ENCODE data around the gene ATP2B3. TPM values are rescaled to one million over a fixed set of nuclear protein-coding genes. Genes with fewer than 3 reads are reported as not detected.

ATP2B3 gene
- total RNA-seq, 1 experiment from 2014 or later = 0.21 TPM

DNA sequence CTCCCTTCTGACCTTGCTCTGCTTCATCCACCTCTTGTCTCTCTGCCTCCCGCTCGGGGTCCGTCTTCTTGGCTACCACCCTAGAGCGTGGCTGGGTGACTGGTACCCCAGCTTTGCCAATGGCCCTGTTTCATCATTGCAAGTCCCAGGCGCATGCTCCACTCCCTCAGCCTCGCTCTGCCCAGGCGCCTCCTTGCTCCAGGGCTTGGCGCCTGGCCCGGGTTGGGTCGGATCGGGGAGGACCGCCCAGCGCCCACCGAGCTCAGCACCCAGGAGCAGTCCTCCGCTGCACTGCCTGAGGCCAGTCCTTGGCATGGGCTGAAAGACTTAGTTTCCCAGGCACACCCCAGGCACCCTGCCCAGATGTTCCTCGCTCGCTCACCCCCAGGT, 22.1 kb upstream of the ATP2B3 start:
- no TSS peak for BruUV-seq (replicated peaks)
- TF ChIP-seq, protein P1, sequence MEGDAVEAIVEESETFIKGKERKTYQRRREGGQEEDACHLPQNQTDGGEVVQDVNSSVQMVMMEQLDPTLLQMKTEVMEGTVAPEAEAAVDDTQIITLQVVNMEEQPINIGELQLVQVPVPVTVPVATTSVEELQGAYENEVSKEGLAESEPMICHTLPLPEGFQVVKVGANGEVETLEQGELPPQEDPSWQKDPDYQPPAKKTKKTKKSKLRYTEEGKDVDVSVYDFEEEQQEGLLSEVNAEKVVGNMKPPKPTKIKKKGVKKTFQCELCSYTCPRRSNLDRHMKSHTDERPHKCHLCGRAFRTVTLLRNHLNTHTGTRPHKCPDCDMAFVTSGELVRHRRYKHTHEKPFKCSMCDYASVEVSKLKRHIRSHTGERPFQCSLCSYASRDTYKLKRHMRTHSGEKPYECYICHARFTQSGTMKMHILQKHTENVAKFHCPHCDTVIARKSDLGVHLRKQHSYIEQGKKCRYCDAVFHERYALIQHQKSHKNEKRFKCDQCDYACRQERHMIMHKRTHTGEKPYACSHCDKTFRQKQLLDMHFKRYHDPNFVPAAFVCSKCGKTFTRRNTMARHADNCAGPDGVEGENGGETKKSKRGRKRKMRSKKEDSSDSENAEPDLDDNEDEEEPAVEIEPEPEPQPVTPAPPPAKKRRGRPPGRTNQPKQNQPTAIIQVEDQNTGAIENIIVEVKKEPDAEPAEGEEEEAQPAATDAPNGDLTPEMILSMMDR (IDR thresholded peaks at IDR 0.05) = no peak
- no peak for TF ChIP-seq POLR2AphosphoS5 (IDR thresholded peaks at IDR 0.05; ENCODE audit: low read depth, low read length)
- TF ChIP-seq, protein P2, sequence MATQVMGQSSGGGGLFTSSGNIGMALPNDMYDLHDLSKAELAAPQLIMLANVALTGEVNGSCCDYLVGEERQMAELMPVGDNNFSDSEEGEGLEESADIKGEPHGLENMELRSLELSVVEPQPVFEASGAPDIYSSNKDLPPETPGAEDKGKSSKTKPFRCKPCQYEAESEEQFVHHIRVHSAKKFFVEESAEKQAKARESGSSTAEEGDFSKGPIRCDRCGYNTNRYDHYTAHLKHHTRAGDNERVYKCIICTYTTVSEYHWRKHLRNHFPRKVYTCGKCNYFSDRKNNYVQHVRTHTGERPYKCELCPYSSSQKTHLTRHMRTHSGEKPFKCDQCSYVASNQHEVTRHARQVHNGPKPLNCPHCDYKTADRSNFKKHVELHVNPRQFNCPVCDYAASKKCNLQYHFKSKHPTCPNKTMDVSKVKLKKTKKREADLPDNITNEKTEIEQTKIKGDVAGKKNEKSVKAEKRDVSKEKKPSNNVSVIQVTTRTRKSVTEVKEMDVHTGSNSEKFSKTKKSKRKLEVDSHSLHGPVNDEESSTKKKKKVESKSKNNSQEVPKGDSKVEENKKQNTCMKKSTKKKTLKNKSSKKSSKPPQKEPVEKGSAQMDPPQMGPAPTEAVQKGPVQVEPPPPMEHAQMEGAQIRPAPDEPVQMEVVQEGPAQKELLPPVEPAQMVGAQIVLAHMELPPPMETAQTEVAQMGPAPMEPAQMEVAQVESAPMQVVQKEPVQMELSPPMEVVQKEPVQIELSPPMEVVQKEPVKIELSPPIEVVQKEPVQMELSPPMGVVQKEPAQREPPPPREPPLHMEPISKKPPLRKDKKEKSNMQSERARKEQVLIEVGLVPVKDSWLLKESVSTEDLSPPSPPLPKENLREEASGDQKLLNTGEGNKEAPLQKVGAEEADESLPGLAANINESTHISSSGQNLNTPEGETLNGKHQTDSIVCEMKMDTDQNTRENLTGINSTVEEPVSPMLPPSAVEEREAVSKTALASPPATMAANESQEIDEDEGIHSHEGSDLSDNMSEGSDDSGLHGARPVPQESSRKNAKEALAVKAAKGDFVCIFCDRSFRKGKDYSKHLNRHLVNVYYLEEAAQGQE (IDR thresholded peaks at IDR 0.05; ENCODE audit: insufficient read depth in 1 of 2, low read depth in 2 of 2, low read length in 1 of 2) = no peak
- no peak for TF ChIP-seq TCF7L2 (IDR thresholded peaks at IDR 0.05; ENCODE audit: low read depth, low read length)
- no peak for TF ChIP-seq SIN3A (IDR thresholded peaks at IDR 0.05; ENCODE audit: borderline replicate concordance, insufficient read depth, low read depth, low read length)
- intact Hi-C loops (cut with micrococcal nuclease; ENCODE audit: unreplicated experiment) = no loop called here
- Histone ChIP-seq H3K36me3 (ENCODE audit: control insufficient read depth, insufficient read depth, low read length) (no peaks in the 10 kb centered on the region), H3K4me1 (ENCODE audit: control insufficient read depth, insufficient read depth, low read length) (peaks cover 13% of the 10 kb centered on the region), H3K4me3 (ENCODE audit: low read depth in 2 of 2, low read length in 2 of 2) (peak overlapping the region; percentile 22 to 39), H3K27ac (ENCODE audit: low read length) (no peak overlapping the region), H3K27me3 (ENCODE audit: control insufficient read depth, insufficient read depth, low read length) (no peaks in the 10 kb centered on the region), H3K9me3 (ENCODE audit: control insufficient read depth, insufficient read depth, low read depth, low read length) (no peaks in the 10 kb centered on the region)
- in situ Hi-C loops (cut with HindIII; ENCODE audit: low pct_unique_long_range_greater_than_20kb, low sequenced_read_pairs) = no loop called here
- ChIA-PET POLR2A (no interaction called here), CTCF (no interaction called here)
- ATAC-seq = no peak
- no peak for DNase-seq (ENCODE audit: low read depth, low spot score)

DNA sequence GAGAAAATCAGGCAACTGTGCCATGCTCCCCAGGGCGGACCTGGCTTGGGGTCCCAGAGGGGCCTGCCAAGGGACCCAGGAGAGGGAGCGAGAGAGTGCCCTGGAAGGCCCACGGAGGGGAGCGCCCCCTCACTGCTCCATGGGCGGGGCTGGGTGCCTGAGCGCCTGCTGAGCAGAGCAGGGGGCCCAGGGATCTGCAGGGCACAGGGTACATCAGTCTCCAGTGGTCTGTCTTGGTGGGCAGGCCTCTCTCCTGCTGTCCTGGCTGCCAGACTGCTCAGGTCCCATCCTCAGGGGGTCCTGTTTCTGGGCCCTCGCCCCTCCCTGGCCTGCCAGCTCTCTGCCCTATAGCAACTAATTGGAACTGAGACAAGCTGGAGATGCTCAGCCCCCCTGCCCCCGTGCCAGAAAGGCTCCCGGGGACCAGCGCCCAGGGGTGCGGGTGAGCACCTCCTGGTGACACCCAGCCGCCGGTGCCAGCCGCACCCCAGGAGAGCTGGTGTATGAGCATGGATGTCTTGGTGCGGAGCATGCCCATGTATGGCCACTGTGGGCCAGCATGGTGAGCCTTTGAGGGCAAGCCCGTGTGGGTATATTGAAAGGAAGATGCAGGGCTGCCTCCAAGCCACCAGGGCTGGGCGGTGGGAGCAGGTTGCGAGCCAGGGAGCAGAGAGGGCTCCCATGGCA, 21.4 kb upstream of the ATP2B3 start:
- H3K4me1 ChIP-seq (ENCODE audit: control insufficient read depth, insufficient read depth, low read length) = peaks cover 7% of the 10 kb centered on the region
- ATAC-seq = 0 out of 2 replicates have a peak, but pooled peaks have one; percentile 6
- H3K27me3 ChIP-seq (ENCODE audit: control insufficient read depth, insufficient read depth, low read length) = no peaks in the 10 kb centered on the region
- H3K9me3 ChIP-seq (ENCODE audit: control insufficient read depth, insufficient read depth, low read depth, low read length) = no peaks in the 10 kb centered on the region
- POLR2A ChIA-PET = no interaction called here
- H3K36me3 ChIP-seq (ENCODE audit: control insufficient read depth, insufficient read depth, low read length) = no peaks in the 10 kb centered on the region
- DNase-seq (ENCODE audit: low read depth, low spot score) = no peak
- no peak overlapping the region for H3K27ac ChIP-seq (ENCODE audit: low read length)
- CTCF ChIA-PET = interaction anchor here (0.7 kb wide), 1 partner anchor 594 kb away, joined by 3 read pairs; no protein-coding TSS in a partner anchor
- peak overlapping the region in 1 of 2 experiments; percentile 7; a peak in 2 of 4 replicates for H3K4me3 ChIP-seq (ENCODE audit: low read depth in 2 of 2, low read length in 2 of 2)
- in situ Hi-C loops (cut with HindIII; ENCODE audit: low pct_unique_long_range_greater_than_20kb, low sequenced_read_pairs) (no loop called here), intact Hi-C loops (cut with micrococcal nuclease; ENCODE audit: unreplicated experiment) (no loop called here)
- TF ChIP-seq, protein P1 (IDR thresholded peaks at IDR 0.05) = no peak
- no peak for TF ChIP-seq POLR2AphosphoS5 (IDR thresholded peaks at IDR 0.05; ENCODE audit: low read depth, low read length)
- TF ChIP-seq, protein P2 (IDR thresholded peaks at IDR 0.05; ENCODE audit: insufficient read depth in 1 of 2, low read depth in 2 of 2, low read length in 1 of 2) = no peak
- TF ChIP-seq TCF7L2 (IDR thresholded peaks at IDR 0.05; ENCODE audit: low read depth, low read length) = no peak
- no peak for TF ChIP-seq SIN3A (IDR thresholded peaks at IDR 0.05; ENCODE audit: borderline replicate concordance, insufficient read depth, low read depth, low read length)
- BruUV-seq (replicated peaks) = no TSS peak

All from Panc1 (cell line).